ENCODE data around the gene IFI27L1. TPM values are rescaled to one million over a fixed set of nuclear protein-coding genes. Genes with fewer than 3 reads are reported as not detected.

IFI27L1 gene
- total RNA-seq, 1 donor from 2014 or later: 40.2 TPM

DNA sequence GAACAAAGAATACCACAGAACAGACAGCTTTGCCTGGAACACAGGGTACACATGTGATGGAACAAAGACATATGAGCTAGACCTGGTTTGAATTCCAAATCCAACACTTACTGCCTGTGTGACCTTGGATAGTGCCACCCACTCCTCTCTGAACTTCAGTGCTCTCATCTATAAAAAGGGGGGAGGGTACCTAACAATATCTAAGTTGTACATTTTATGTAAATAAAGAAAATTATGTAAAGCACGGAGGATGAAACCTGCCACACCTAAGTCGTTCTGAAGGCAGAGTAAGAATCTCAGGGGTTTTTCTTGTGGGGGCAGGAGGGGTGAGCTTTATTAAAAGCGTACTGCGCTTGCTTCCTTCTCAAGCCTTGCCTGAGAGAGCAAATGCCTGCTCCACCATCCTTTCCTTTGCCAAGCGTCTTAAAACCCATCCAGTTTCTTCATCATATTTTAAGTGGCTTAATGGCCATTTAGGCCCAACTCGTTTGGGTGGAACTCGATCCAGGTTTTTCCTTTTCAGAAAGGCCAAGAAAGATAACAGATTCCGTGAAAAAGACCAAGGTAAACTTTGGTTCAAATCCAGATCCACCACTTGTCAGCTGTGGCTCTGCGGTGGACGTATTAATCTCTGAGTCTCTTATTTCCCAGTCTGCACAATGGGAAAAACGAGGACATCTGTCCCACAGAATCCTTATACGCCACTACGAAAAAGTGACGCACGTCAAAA lies 1.1 kb upstream of the IFI27L1 start:
- peak overlapping the region; percentile 92 for H3K4me3 ChIP-seq (ENCODE audit: low read depth, low read length)
- no peak for DNase-seq (ENCODE audit: low read depth)
- no peak for TF ChIP-seq CTCF (conservative IDR thresholded peaks at IDR 0.05; ENCODE audit: low read depth, low read length)

- no peak for TF ChIP-seq CTCF (conservative IDR thresholded peaks at IDR 0.05; ENCODE audit: low read depth, low read length)
- H3K4me3 ChIP-seq (ENCODE audit: low read depth, low read length): peak overlapping the region; percentile 92
- no peak for DNase-seq (ENCODE audit: low read depth)
Observed at GRCh38 chr14:94081386-94081820, 293 bp downstream of the IFI27L1 start.

DNA sequence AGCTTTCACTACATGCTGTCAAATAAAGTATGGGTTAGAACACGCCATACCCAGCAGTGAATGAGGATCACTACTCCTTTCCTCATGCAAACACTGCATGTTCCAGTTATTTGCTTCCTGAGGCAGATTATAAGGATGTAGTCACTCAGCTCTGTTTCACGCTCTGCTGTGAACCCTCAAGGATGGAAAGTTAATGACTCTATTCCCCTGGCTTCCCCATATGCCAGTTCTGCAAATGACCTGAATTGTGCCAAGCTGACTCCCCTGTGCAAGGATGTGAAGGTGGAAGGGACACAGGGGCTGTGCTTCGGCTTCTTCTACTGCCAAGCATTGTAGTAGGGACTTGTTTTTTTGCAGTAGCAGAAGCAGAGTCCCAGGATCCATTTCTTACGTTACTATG lies 6.8 kb downstream of the IFI27L1 start:
- H3K4me3 ChIP-seq (ENCODE audit: low read depth, low read length): no peak overlapping the region
- no peak for TF ChIP-seq CTCF (conservative IDR thresholded peaks at IDR 0.05; ENCODE audit: low read depth, low read length)
- no peak for DNase-seq (ENCODE audit: low read depth)

- H3K4me3 ChIP-seq (ENCODE audit: low read depth, low read length): no peak overlapping the region
- TF ChIP-seq CTCF (conservative IDR thresholded peaks at IDR 0.05; ENCODE audit: low read depth, low read length): no peak
- DNase-seq (ENCODE audit: low read depth): no peak
Observed at GRCh38 chr14:94088516-94088915, 7.4 kb downstream of the IFI27L1 start.

GRCh38 chr14:94089479-94089878 lies 8.4 kb downstream of the IFI27L1 start:
- H3K4me3 ChIP-seq (ENCODE audit: low read depth, low read length): no peak overlapping the region
- no peak for TF ChIP-seq CTCF (conservative IDR thresholded peaks at IDR 0.05; ENCODE audit: low read depth, low read length)
- no peak for DNase-seq (ENCODE audit: low read depth)

DNA sequence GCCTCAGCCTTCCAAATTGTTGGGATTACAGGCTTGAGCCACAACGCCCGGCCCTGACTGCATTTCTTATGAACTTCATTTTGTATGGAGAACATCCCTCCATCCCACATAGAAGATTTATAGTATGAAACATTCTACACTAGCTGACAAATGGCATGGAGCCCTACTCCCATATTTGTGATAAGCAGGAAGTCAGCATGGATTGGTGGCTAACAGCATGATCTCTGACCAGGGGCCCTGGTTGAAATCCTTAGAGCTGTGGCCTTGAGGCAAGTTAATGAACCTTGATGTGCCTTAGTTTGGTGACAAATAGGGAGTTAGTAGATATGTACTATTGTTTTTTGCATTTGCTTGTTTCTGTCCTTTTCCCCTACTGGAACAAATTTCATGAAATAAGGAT lies 12.3 kb downstream of the IFI27L1 start:
- TF ChIP-seq CTCF (conservative IDR thresholded peaks at IDR 0.05; ENCODE audit: low read depth, low read length): no peak
- no peak overlapping the region for H3K4me3 ChIP-seq (ENCODE audit: low read depth, low read length)
- DNase-seq (ENCODE audit: low read depth): no peak

GRCh38 chr14:94097091-94097490 lies 16.0 kb downstream of the IFI27L1 start:
- no peak overlapping the region for H3K4me3 ChIP-seq (ENCODE audit: low read depth, low read length)
- no peak for TF ChIP-seq CTCF (conservative IDR thresholded peaks at IDR 0.05; ENCODE audit: low read depth, low read length)
- DNase-seq (ENCODE audit: low read depth): no peak
